NCI-H226 (cell line): ENCODE measurements around the gene ZFYVE26.

Experiments
- DNase-seq: peaks from one replicate; pipeline ENCODE4 v3.0.0-alpha.2; 2015

ZFYVE26 gene

GRCh38 chr14:67815573-67816225 lies 691 bp downstream of the ZFYVE26 start:
- no peak for DNase-seq

GRCh38 chr14:67814821-67815220 lies 1.6 kb downstream of the ZFYVE26 start:
- DNase-seq: no peak

- no peak for DNase-seq
Measured at GRCh38 chr14:67806246-67806645, 10.1 kb downstream of the ZFYVE26 start.

GRCh38 chr14:67800743-67801142 lies 15.6 kb downstream of the ZFYVE26 start:
- DNase-seq: no peak

GRCh38 chr14:67798731-67799130 lies 17.7 kb downstream of the ZFYVE26 start:
- DNase-seq: no peak

- no peak for DNase-seq
Measured at GRCh38 chr14:67787673-67788072, 28.7 kb downstream of the ZFYVE26 start.

- no peak for DNase-seq
Measured at GRCh38 chr14:67785270-67786109, 30.9 kb downstream of the ZFYVE26 start.

- no peak for DNase-seq
Measured at GRCh38 chr14:67784244-67784823, 32.1 kb downstream of the ZFYVE26 start.

GRCh38 chr14:67782090-67782489 lies 34.3 kb downstream of the ZFYVE26 start:
- no peak for DNase-seq

GRCh38 chr14:67778792-67779191 lies 37.6 kb downstream of the ZFYVE26 start:
- DNase-seq: no peak

- DNase-seq: no peak
Measured at GRCh38 chr14:67776653-67777322, 39.6 kb downstream of the ZFYVE26 start.

GRCh38 chr14:67773844-67774377 lies 42.5 kb downstream of the ZFYVE26 start:
- DNase-seq: no peak

- DNase-seq: no peak
Measured at GRCh38 chr14:67768219-67768618, 48.2 kb downstream of the ZFYVE26 start.

- DNase-seq: no peak
Measured at GRCh38 chr14:67766035-67766680, 50.2 kb downstream of the ZFYVE26 start.

- no peak for DNase-seq
Measured at GRCh38 chr14:67765192-67765834, 51.1 kb downstream of the ZFYVE26 start.

- no peak for DNase-seq
Measured at GRCh38 chr14:67764496-67764895, 51.9 kb downstream of the ZFYVE26 start.

- no peak for DNase-seq
Measured at GRCh38 chr14:67763158-67763822, 53.1 kb downstream of the ZFYVE26 start.

GRCh38 chr14:67762051-67762450 lies 54.3 kb downstream of the ZFYVE26 start:
- no peak for DNase-seq

GRCh38 chr14:67759916-67760315 lies 56.5 kb downstream of the ZFYVE26 start:
- no peak for DNase-seq

GRCh38 chr14:67757175-67757574 lies 59.2 kb downstream of the ZFYVE26 start:
- DNase-seq: no peak

- no peak for DNase-seq
Measured at GRCh38 chr14:67756496-67756895, 59.9 kb downstream of the ZFYVE26 start.
